Lower leg skin (tissue), 4 donors: ENCODE measurements around the gene INO80D. TPM values are rescaled to one million over a fixed set of nuclear protein-coding genes. Genes with fewer than 3 reads are reported as not detected.

Source experiments
- DNase-seq, 2 donors: peaks; one replicate each; pipeline ENCODE4 v3.0.0-alpha.2; 2019; ENCODE audit warnings: low spot score in 2 of 2
- H3K4me3 ChIP-seq: fragments of 200-600 bp; sonication (generic); 2 replicates; pipeline ENCODE4 v1.5.1; 2017; ENCODE audit warnings: mild to moderate bottlenecking, low read depth; ENCODE audit not compliant: poor library complexity, severe bottlenecking
- POLR2A ChIP-seq, 2 donors: fragments of 450-650 bp; IDR thresholded peaks; one replicate each; pipeline ENCODE4 v1.6.1; 2016 to 2017; ENCODE audit warnings: antibody characterized with exemption in 2 of 2, mild to moderate bottlenecking in 1 of 2, moderate library complexity in 1 of 2
- WGBS, 2 donors: methylation state at CpG; one replicate each; pipeline ENCODE4 v1.1.5; 2018; 5-methylcytosine and 5-hydroxymethylcytosine counted together
- intact Hi-C: fragments of 100-400 bp; cut with DNase I; formaldehyde crosslinking; loops from one replicate; pipeline ENCODE4 v1.15.0; 2023; ENCODE audit warnings: low total_unique reads
- total RNA-seq, 4 donors: library from RNA; depleted of rRNA; stranded (reverse); fragments of >200 nt; gene quantifications; one replicate each; pipeline ENCODE4 v1.1.0, GENCODE V29; 2016
- TF ChIP-seq, protein P1 (sequence below), 3 donors: fragments of 450-650 bp; IDR thresholded peaks; one replicate each; pipeline ENCODE4 v1.5.1; 2016; ENCODE audit warnings: antibody characterized with exemption in 3 of 3, mild to moderate bottlenecking in 3 of 3, moderate library complexity in 2 of 3

INO80D gene
- total RNA-seq, 4 donors from 2014 or later = 13.4 to 28.7 (median 24.4) TPM

DNA sequence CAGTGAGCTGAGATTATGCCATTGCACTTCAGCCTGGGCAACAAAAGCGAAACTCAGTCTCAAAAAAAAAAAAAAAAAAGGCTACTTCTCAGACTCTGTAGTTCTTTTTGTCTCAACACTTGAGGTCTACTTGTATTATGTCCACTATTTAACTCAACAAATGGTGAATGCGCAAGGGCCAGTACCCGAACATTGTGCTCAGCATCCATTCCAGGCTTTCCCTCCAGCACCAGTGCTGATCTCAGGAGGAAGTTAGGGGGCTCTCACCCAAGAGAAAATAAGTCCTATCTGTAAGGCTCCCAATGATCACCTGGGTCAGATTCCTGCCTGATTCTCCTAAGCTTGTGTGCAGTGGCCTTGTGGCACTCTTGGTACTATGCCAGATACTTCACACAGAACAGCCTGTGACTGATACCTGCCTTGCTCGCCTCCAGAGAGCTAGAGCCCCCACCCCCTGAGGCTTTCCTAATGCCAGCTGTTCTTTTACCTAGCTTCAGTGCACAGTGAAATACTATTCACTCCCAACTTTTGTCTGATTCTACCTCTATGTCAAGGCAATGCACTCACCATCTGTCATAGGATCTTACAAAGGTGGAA is 74.9 kb downstream of the INO80D start:
- intact Hi-C loops = no loop called here
- no peak for DNase-seq
- WGBS, 2 donors = 93 to 99% methylated on average over 4 of the region's 4 CpGs
- TF ChIP-seq POLR2A (IDR thresholded peaks at IDR 0.05) = no peak
- TF ChIP-seq, protein P1, sequence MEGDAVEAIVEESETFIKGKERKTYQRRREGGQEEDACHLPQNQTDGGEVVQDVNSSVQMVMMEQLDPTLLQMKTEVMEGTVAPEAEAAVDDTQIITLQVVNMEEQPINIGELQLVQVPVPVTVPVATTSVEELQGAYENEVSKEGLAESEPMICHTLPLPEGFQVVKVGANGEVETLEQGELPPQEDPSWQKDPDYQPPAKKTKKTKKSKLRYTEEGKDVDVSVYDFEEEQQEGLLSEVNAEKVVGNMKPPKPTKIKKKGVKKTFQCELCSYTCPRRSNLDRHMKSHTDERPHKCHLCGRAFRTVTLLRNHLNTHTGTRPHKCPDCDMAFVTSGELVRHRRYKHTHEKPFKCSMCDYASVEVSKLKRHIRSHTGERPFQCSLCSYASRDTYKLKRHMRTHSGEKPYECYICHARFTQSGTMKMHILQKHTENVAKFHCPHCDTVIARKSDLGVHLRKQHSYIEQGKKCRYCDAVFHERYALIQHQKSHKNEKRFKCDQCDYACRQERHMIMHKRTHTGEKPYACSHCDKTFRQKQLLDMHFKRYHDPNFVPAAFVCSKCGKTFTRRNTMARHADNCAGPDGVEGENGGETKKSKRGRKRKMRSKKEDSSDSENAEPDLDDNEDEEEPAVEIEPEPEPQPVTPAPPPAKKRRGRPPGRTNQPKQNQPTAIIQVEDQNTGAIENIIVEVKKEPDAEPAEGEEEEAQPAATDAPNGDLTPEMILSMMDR (IDR thresholded peaks at IDR 0.05) = no peak
- H3K4me3 ChIP-seq = no peak overlapping the region

DNA sequence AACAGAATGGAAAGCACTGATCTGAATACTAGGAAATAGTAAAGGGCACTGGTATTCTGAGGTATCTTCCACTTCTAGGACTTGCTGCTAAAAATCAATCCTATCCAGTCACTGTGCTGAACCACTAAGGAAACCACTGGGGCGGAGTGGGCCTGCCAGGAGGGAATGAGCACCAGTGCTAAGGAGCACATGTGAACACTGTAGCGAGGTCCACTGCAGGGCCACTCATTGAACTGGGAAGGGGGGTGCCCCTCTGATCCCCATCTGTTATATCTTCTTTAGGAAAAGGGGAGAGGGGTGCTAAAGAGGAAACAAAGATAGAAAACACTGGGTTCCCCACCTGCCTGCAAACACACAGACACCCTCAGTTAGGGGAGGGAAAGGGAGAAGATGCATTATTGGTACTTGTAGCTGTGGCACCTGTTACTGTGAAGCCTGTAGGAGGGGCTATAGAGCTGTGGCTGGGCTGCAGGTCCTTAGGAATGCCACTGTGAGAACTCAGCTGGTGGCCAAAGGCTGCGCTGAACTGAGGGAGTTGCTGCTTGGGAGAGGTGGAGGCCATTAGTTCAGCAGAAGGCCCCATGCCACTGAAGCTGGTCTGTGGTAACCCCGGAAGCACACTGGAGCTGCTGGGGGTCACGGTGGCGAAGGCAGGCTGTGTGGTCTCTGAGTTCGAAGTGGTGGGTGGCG is 81.8 kb downstream of the INO80D start:
- WGBS, 2 donors = 95 to 96% methylated on average over 8 of the region's 8 CpGs
- H3K4me3 ChIP-seq = no peak overlapping the region
- DNase-seq = no peak
- TF ChIP-seq, protein P1 (IDR thresholded peaks at IDR 0.05) = no peak
- TF ChIP-seq POLR2A (IDR thresholded peaks at IDR 0.05) = no peak
- intact Hi-C loops = no loop called here

DNA sequence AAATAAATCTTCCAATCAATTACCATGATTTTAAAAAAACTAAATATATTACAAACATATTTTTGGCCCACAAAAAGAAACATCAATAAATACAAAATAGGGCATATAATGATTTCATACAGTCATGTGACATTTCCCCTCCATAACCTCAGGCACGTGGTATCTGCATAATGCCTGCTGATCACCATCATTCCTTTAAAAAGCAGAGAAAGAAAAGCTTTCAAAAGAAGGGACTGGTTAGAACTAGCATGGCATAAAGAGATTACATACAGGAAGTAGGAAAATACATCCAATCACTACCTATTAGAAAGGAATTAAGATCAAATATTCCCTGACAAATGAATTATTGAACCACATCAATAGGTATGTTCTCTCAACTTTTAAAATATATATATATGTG is 83.5 kb downstream of the INO80D start:
- 29 to 35% methylated on average over 1 of the region's 1 CpG for WGBS, 2 donors
- intact Hi-C loops = no loop called here
- no peak overlapping the region for H3K4me3 ChIP-seq
- DNase-seq = no peak
- no peak for TF ChIP-seq POLR2A (IDR thresholded peaks at IDR 0.05)
- TF ChIP-seq, protein P1 (IDR thresholded peaks at IDR 0.05) = no peak

DNA sequence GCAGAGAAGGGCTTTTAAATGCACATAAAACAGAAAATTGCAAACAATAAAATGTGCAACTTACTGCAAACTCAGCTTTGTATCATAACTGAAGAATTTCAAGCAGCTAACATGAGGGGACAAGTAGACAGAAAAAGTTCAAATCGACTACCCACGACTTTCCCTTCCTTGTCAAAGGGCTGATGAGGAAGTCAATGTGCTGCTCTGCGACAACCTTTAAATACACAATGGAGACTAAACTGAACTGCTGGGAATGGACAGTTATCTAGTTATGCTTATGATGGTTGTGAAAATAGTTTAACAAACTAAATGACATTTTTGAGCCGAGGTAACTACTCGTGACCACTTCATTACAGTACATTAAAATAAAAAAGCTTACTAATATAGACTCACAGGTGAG is 84.1 kb downstream of the INO80D start:
- intact Hi-C loops = no loop called here
- TF ChIP-seq POLR2A (IDR thresholded peaks at IDR 0.05) = no peak
- TF ChIP-seq, protein P1 (IDR thresholded peaks at IDR 0.05) = no peak
- 66 to 73% methylated on average over 5 of the region's 5 CpGs for WGBS, 2 donors

DNA sequence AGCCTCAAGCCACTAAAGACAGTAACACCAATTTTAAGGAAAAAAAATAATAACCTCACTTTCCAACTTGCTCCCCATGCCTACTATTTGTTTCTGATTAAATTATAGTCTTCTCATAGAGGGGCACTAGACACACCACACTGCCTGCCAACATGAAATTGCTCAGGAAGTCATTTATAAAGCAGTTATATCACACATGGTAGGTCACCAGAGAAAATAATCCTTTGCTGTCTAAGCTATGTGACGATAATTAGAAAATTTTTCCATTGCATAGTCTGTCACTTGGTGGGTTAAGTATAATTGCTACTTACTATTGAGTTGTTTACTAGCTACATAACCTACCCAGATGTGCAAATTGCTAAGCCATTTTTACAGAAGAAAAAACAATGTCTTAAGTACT is 85.2 kb downstream of the INO80D start:
- TF ChIP-seq POLR2A (IDR thresholded peaks at IDR 0.05) = no peak
- TF ChIP-seq, protein P1 (IDR thresholded peaks at IDR 0.05) = no peak
- intact Hi-C loops = no loop called here
- no peak for DNase-seq
- H3K4me3 ChIP-seq = no peak overlapping the region
- 79 to 97% methylated on average over 1 of the region's 1 CpG for WGBS, 2 donors

More for the DNA sequence above, 84.1 kb downstream of the INO80D start:
- no peak for DNase-seq
- no peak overlapping the region for H3K4me3 ChIP-seq
